H4 (cell line): ENCODE results near the gene PTPN14. TPM values are rescaled to one million over a fixed set of nuclear protein-coding genes. Genes with fewer than 3 reads are reported as not detected.

Experiments used
- DNase-seq: peaks from one replicate; pipeline ENCODE4 v3.0.0-alpha.2; 2015; ENCODE audit warnings: low spot score
- total RNA-seq: library from RNA; depleted of rRNA; stranded (reverse); fragments of >200 nt; shearing (Covaris generic); gene quantifications from 2 replicates; pipeline ENCODE4 v1.2.3, GENCODE V29; 2014

The PTPN14 gene
- total RNA-seq, 1 experiment from 2014 or later = 7.5 TPM

DNA sequence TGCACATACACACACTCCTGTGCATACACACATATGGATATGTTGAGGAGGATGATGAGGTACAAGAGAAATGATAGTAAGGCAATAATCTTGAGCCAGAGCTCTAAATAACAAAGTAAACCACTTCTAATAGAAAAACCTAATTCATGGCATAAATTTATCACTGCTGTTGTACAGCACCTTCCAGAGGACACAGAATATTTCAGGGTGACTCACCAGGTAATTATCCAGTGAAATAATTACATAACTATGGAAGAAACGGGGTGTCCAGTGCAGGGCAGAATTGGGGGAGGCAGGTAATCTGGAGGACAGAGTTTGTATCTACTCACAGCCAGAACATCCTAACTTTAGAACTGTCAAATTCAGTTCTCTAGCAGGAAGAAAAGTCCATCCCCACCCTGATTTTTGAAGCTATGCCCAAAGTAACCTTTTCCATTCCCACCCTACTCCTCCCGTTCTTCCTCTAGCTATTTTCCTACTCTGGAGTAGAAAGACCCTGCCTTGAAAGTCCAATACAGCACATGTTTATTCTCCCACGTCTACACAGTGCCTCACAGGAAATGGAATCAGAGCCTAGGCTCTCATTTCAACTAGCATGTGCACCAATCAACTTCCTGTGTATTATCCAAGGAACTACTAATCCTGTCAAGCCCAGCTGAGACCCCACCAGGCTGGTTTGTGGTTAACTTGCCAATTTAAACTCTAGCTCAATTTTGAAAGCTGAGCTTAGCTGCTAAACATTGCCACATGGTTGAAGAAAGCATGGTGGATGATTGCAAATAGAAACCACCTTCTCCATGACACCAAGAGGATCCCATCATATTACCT lies 96.6 kb downstream of the PTPN14 start:
- peak; percentile 87 for DNase-seq

DNA sequence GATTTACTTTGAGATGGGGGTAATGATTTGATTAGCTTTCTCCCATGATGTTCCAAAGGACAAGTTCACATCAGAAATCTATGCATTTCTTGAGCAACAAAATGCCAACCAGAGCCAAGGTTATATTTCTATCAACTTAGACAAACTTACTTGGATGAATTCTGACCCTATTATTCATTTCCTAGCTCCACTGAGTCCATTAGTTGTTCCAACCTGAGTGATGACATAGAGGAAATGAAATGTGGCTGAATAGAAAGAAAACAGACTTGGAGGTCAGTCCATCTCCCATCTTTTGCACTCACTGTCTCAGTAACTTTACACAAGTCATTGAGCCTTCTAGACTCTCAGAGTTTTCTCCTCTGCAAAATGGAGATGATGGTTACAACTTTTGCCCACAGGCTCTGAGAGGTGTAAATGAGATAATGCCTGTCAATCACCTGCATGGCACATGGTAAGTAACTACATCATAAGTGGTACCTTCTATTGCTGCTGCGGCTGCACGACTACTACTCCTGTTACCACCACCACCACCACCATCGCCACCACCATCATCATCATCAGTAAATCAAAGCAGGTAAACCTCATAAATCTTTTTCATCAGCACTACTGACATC lies 98.2 kb downstream of the PTPN14 start:
- DNase-seq = no peak

DNA sequence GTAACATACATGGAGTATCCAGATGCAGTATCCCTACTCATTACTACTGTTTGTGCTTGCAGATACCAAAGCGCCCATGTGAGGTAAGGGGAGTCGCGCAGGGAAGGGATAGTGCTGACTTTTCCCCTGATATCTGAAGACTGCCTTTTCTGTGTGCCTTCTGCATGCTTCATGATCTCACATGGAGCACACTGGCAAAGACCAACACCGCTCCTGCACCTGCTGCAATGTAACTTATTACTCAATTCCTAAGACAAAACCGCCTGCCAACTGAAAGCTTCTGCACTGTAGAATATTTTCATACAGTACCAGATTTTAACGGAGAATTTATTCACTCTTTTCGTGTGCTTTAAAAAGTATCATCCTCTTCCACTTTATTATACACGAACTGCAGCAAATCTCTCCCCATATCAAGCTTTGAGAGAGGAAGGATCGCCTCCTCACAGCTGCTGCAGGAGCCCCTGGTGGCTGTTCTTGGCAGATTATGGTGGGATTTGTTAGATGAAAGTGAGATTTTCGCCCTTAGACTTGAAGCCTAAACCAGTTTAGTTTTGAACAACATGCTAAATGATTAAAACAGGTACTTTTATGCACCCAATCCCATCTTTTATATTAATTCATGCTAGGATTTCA lies 99.1 kb downstream of the PTPN14 start:
- no peak for DNase-seq

DNA sequence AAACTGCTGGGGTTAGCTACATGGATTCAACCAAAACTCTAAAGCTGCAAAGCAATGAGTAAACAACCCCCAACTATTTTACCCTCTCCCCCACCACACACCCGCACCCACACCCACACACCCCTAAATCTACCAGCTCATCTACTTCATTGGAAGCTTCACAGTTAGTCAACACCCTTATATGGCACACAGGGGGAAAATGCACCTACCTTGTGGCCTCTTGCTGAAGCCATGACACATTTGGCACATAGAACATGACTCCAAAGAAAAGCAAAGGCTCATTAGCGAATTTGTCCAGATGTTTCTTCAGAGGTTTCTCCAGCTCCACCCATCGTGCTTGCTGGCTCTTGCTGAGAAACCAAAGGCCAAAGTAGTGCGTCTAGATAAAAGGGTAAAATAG lies 99.8 kb downstream of the PTPN14 start:
- no peak for DNase-seq

DNA sequence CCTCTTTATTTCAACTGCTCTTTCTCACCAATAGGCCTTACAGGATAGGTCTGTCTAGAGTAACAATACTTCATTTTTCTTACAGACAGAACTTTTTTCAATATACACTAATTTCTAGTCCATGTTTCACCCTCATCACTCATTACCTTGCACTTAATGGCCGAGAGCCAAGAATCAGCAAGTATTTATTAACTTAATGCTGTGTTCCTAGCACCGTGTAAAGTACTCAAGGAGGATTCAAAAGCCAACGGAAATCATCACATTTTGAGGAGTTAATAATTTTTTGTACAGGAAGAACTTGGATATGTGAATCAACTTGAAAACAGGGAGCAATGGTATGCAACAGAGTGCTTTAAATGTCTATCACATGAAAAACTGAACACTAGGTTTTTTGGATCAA lies 102.0 kb downstream of the PTPN14 start:
- DNase-seq = no peak

DNA sequence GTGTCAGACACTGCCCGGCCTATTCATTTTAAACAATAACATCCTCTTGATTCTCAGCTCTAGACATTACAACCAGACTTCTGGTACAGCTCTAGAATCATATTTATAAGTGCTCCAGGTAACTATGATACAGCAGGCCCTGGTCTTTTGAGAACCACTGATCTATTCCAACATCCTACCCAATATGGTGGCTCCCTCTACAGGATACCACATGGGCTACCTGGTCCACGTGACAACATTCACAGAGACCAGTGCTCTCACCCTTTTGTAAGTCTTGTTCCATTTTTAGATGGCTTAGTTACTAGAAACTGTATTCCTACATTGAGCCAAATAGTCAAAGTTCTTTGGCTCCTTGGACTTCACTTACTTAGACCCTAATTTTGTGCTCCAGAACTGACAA lies 102.9 kb downstream of the PTPN14 start:
- DNase-seq = no peak

DNA sequence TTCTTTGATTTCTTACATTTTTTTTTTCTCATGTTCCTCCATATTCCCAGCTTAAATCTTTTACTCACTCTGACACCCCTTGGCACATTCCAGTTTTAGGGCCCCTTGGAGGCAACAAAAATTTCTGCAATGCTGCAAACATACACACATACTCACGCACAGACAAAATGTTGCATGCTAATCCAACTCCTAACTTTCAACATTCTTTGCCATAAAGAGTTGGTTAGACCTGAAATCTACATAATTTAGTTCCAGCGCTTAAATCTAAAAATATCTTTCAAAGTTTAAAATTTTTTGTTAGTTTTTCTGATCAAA lies 103.9 kb downstream of the PTPN14 start:
- no peak for DNase-seq

DNA sequence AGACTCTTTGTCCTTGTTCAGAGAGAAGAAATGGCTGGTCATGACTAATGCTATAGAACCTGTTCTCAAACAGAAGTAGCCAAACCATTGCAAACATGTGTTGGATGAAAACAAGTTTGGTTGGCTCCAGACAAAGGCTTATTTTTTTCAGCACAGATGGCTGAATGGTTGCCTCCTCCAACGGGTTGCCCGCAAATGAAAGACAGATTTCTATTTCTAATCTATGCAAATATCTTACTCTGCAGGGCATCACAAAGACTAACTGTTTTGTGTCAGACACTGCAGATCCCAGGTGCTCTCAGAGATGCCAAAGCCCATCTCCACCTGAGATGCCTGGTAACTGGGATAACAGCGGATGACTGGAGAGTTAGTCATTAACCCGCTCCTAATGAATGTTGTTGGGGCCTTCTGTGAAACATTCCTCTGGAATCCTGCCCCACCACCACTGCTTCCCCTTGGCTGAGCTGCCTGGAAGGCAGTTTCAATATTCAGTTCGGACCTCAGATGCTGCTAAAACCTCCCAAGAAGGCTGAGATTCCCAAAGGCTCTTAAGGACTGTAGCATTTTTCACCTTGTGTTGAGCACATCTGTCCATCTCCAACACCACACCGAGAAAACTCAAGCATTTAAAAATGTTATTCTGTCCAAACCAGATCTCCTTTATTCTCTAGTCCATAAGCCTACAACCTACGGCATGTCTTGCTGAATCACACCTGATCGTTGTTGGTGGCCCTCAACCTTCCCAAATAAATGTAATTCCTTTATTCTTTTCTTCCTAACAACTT lies 104.4 kb downstream of the PTPN14 start:
- DNase-seq = peak; percentile 89

DNA sequence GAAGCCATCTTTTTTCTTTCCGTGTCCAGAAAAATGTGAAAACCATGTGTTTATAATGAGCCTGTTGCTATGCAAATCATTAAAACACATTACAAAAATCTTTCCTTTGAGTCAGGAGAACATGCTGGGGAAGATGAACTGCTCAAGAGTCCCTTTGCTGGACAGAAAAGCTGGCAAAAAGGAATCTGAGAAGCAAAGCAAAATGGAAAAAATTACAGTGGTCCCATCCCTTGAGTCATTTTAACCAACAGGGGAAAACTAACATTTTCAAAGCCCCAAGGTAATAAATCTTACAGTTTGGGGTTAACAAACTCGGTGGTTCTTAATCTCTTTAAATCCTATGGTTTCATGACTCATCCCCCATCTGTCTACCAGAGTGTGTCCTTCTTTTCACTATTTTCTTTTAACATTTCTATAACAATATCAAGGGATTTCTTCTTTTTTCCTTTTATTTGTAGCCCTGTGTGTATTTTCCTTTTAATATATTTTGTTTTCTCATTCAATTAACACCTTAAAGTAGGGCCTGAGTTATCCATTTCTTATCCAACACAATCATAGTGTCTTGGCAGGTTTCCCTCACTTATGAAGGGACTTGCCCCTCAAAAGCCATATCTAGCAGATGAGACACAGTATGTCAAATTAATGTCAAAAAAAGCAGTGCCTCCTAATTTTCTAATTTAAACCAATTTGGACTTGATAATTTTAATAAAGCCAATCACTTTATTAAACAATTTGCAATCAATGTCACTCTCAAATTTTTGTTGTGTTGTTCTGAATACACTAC lies 105.4 kb downstream of the PTPN14 start:
- peak; percentile 83 for DNase-seq

DNA sequence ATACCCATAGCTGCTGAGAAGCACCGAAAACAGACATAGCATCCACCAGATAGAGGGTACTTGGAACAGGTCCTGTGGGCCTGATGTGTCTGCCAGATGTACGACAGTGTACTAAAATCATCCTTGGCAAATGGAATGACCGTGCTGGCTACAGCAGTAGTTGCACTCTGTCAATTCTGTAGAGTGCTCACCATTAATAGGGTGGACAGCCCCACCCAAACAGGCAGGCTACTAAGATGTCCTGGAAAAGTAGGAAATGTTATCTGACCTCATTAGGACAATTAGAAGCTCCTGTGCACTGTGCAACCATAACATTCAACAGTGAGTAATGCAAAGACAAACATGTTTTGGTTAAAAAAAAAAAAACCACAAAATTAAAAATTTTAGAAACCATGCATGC lies 106.2 kb downstream of the PTPN14 start:
- peak; percentile 25 for DNase-seq

DNA sequence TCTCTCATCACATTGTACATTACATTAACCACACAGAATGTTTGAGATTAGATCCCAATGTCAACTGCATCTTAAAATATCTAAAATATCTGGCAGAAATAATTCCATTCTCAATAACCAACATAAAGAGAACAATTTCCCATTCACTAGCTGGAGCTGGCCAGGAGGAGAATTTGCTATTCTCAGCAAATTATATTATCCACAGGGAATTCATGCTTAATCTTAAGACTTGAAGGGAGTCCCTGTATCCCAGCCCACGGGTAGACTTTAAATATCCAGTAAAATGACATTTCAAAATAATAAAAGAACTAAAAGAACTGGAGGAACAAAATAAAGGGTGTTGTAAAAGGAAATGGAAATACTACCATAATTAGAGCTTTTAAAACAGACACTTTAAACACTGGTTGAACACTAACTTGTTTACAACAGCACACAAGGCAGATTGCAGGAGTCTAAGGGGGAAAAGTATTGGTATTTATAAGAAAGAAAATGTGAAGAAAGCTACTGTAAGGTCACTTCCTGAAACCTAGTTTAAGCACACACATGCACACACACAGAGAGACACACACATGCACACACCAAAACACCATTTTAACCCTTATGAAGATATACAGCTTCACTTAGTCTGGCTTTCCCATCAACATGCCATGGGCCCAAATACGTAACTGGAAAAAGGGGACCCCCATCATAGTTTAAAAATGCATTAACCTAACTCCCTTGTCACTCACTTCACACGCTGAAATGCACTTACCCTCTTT lies 107.0 kb downstream of the PTPN14 start:
- DNase-seq = no peak

DNA sequence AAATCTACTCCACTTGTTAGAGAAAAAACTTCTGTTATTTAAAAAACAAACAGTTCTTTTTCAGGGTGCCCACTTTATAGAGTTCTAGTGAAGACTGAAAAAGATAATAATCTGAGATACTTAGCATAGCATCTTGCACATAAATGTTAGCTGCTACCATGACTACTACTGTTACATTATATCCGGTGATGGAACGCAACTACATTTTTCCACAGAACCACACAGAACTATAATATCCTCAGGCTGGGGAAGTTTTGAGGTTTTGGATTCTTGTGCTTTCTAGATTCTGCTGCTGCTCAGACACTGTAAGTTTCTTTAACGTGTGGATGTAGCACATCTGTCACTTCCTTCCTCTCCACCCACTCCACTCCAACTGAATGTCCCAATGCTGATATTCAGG lies 110.3 kb downstream of the PTPN14 start:
- no peak for DNase-seq

DNA sequence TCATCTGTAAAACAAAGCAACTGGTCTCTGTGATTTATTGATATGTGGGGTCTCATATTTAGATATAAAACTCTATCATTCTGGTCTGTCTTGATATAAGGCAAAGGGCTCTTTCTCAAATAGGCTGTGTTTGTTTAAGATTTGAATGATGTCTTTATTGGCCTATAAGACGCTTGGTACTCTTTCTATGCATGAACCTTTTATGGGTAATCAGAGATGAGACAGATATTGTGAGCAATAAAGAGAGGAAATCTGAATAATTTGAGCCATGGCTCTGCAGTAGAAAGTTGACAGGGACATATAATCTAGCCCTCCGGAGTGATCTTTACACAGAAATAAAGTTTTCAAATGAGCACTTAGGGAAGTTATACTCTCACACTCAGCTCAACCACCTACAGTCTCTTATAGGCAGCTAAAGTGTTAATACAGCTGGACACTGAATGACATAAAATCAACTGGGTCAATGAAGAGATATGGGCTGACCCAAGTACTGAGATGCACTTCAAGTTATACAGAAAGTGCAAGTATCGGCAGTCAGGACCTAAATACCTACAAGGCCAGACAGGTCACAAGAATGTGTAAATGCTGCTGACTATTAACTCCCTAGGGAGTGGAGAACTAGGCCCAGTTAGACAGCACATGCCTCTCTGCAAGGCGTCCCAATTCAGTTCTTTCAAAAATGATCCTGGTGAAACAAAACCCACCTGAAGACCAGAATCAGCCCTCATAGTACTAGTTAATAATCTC lies 111.0 kb downstream of the PTPN14 start:
- no peak for DNase-seq

DNA sequence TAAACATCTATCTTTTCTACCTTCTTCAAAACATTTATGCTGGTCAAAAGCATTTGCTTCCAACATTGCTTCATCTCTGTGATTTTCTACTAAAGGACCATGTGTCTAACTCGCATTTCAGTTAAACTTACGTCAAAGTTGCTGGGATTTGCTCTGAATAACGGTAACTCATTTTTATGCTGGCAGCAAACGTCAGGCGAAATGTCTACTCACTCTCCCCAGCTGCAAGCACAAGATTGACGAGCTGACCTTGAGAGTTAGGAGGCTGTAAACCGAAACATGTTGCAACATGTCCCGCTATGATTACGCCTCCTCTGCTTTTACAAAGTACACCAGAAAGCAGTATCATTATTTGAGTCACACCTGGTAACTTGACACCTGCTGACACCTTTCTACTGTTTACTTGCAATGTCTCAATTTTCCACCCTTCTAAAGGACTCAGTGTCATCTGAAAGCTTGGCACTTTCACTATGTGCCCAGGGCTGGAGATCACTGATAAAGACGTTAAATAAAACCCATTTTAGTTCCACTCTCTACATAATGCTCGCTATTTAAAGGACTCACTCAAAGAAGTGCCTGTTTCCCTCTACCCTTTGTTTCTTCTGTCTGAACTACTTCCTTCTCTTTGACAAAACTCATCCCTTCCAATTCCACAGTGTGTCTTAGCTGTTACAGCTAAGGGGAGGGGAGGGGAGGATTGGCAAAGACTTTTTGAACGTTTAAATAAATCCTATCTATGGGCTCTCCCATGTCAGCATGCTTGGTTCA lies 111.9 kb downstream of the PTPN14 start:
- DNase-seq = peak; percentile 28

DNA sequence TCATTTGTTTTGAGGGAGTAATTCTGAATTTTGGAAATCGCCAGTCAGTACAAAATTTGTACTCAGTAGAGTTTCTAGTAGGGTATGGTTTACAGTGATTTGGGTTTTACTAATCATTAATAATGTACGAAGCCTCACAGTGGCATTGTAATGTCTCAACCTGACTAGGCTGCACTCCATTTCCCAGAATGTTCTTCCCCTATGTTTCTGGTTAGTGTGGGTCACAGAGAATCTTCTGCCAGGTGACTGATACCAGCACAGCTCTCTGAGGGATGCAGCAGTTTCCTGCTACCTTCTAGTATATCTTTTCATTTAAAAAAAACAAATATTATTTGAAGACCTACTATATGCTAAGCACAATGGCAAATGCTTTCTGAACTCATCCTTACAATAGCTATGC lies 112.9 kb downstream of the PTPN14 start:
- no peak for DNase-seq

DNA sequence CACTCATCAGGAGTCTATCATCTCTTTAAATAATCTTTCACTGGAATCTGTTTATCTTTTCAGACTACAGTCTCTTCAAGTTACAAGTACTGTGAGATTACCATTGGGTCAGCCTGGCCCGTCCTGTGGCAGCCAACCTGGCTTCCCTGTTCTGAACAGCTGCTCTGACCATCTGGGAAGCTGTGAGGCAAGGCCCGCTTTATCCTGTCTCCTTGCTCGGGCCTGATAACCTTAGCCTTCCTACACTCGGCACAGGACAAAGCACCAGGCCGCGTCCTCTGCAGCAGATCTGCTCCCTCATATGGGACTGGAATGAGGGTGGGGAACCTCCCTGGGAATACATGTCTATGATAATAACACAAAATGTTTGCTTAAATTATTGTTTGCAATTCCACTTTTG lies 113.3 kb downstream of the PTPN14 start:
- DNase-seq = no peak

DNA sequence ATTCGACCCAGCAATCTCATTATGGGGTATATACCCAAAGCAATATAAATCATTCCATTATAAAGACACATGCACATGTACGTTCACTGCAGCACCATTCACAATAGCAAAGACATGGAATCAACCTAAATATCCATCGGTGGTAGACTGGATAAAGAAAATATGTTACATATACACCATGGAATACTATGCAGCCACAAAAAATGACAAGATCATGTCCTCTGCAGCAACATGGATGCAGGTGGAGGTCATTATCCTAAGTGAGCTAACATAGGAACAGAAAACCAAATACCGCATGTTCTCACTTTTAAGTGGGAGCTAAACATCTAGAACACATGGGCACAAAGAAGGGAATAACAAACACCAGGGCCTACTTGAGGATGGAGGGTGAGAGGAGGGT lies 115.5 kb downstream of the PTPN14 start:
- no peak for DNase-seq

DNA sequence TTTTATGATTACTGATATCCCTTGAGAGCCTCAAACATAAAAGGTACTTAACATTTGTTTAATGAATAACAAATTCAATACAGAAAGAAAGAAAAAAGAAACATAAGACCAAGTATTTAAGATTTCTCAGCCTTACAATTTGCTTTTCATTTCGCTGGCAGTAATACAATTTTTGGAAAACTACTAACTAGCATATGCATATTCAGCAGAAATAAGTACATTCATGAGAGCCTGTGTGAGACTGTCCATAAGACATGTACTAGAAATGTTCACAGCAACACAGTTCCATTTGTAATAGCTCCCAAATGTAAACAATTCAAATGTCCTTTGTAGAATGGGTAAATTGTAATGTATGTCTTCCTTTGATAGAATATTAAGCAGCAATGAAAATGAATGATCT lies 119.2 kb downstream of the PTPN14 start:
- no peak for DNase-seq
